ENCODE measurements around the gene CNIH3.

GRCh38 chr1:224739997-224740684, 124.0 kb downstream of the CNIH3 start:
- TF ChIP-seq POLR2AphosphoS5 (IDR thresholded peaks at IDR 0.05; ENCODE audit: low read depth, low read length) (no peak), CTCF (IDR thresholded peaks at IDR 0.05) (no peak), TCF7L2 (IDR thresholded peaks at IDR 0.05; ENCODE audit: low read depth, low read length) (no peak), SIN3A (IDR thresholded peaks at IDR 0.05; ENCODE audit: borderline replicate concordance, insufficient read depth, low read depth, low read length) (no peak)
- TF ChIP-seq, protein P1, sequence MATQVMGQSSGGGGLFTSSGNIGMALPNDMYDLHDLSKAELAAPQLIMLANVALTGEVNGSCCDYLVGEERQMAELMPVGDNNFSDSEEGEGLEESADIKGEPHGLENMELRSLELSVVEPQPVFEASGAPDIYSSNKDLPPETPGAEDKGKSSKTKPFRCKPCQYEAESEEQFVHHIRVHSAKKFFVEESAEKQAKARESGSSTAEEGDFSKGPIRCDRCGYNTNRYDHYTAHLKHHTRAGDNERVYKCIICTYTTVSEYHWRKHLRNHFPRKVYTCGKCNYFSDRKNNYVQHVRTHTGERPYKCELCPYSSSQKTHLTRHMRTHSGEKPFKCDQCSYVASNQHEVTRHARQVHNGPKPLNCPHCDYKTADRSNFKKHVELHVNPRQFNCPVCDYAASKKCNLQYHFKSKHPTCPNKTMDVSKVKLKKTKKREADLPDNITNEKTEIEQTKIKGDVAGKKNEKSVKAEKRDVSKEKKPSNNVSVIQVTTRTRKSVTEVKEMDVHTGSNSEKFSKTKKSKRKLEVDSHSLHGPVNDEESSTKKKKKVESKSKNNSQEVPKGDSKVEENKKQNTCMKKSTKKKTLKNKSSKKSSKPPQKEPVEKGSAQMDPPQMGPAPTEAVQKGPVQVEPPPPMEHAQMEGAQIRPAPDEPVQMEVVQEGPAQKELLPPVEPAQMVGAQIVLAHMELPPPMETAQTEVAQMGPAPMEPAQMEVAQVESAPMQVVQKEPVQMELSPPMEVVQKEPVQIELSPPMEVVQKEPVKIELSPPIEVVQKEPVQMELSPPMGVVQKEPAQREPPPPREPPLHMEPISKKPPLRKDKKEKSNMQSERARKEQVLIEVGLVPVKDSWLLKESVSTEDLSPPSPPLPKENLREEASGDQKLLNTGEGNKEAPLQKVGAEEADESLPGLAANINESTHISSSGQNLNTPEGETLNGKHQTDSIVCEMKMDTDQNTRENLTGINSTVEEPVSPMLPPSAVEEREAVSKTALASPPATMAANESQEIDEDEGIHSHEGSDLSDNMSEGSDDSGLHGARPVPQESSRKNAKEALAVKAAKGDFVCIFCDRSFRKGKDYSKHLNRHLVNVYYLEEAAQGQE (IDR thresholded peaks at IDR 0.05; ENCODE audit: insufficient read depth in 1 of 2, low read depth in 2 of 2, low read length in 1 of 2), result no peak
